ENCODE data around the gene C2orf72. TPM values are rescaled to one million over a fixed set of nuclear protein-coding genes. Genes with fewer than 3 reads are reported as not detected.

C2orf72 gene
- total and polyA plus RNA-seq, 4 donors = 33.2 to 141 (median 84.9) TPM

- Histone ChIP-seq H3K4me1 (ENCODE audit: control insufficient read depth in 4 of 4, insufficient read depth in 4 of 4, low read length in 3 of 4) (peaks cover 0 to 10% (median 0%) of the 10 kb centered on the region in 4 donors), H3K36me3 (ENCODE audit: control insufficient read depth in 4 of 4, insufficient read depth in 3 of 4, low read depth in 1 of 4, low read length in 3 of 4) (no peaks in the 10 kb centered on the region), H3K9me3 (ENCODE audit: control insufficient read depth in 4 of 4, low read length in 3 of 4) (no peaks in the 10 kb centered on the region), H3K4me3 (ENCODE audit: low read depth in 1 of 3, low read length in 3 of 3) (no peak overlapping the region), H3K27ac (ENCODE audit: low read depth in 1 of 2, low read length in 2 of 2) (no peak overlapping the region), H3K9ac (ENCODE audit: low read depth in 1 of 2, low read length in 2 of 2) (no peak overlapping the region), H3K27me3 (ENCODE audit: control insufficient read depth in 4 of 4, insufficient read depth in 4 of 4, low read length in 3 of 4) (no peaks in the 10 kb centered on the region)
- 68% methylated on average over 2 of the region's 2 CpGs for WGBS
- peak in 1 of 2 donors; percentile 46 for TF ChIP-seq RXRA (IDR thresholded peaks at IDR 0.05)
- no peak for TF ChIP-seq TAF1 (conservative IDR thresholded peaks at IDR 0.05)
- no peak for DNase-seq (ENCODE audit: low spot score)
These were observed 38.4 kb upstream of the C2orf72 start for GRCh38 chr2:230998882-230999281.

GRCh38 chr2:230999477-230999876 is 37.8 kb upstream of the C2orf72 start:
- Histone ChIP-seq H3K27ac (ENCODE audit: low read depth in 1 of 2, low read length in 2 of 2) (no peak overlapping the region), H3K27me3 (ENCODE audit: control insufficient read depth in 4 of 4, insufficient read depth in 4 of 4, low read length in 3 of 4) (no peaks in the 10 kb centered on the region), H3K4me3 (ENCODE audit: low read depth in 1 of 3, low read length in 3 of 3) (no peak overlapping the region), H3K36me3 (ENCODE audit: control insufficient read depth in 4 of 4, insufficient read depth in 3 of 4, low read depth in 1 of 4, low read length in 3 of 4) (no peaks in the 10 kb centered on the region), H3K4me1 (ENCODE audit: control insufficient read depth in 4 of 4, insufficient read depth in 4 of 4, low read length in 3 of 4) (peaks cover 0 to 10% (median 0%) of the 10 kb centered on the region in 4 donors), H3K9ac (ENCODE audit: low read depth in 1 of 2, low read length in 2 of 2) (no peak overlapping the region), H3K9me3 (ENCODE audit: control insufficient read depth in 4 of 4, low read length in 3 of 4) (no peaks in the 10 kb centered on the region)
- WGBS = 40% methylated on average over 4 of the region's 4 CpGs
- TF ChIP-seq HNF4A (conservative IDR thresholded peaks at IDR 0.05) = no peak
- peak; percentile 36 for TF ChIP-seq CTCF (IDR thresholded peaks at IDR 0.05; ENCODE audit: low read depth, low read length, missing input control)
- TF ChIP-seq RAD21 (IDR thresholded peaks at IDR 0.05) = peak; percentile 83 to 85
- no peak for TF ChIP-seq FOXA1 (IDR thresholded peaks at IDR 0.05)
- no peak for DNase-seq (ENCODE audit: low spot score)

- TF ChIP-seq REST (IDR thresholded peaks at IDR 0.05) (no peak), CTCF (IDR thresholded peaks at IDR 0.05; ENCODE audit: low read depth, low read length, missing input control) (peak; percentile 11)
- H3K9me3 ChIP-seq (ENCODE audit: control insufficient read depth in 4 of 4, low read length in 3 of 4) = no peaks in the 10 kb centered on the region
- no peaks in the 10 kb centered on the region for H3K27me3 ChIP-seq (ENCODE audit: control insufficient read depth in 4 of 4, insufficient read depth in 4 of 4, low read length in 3 of 4)
- WGBS = 60% methylated on average over 24 of the region's 24 CpGs
- no peak overlapping the region for H3K27ac ChIP-seq (ENCODE audit: low read depth in 1 of 2, low read length in 2 of 2)
- no peak overlapping the region for H3K9ac ChIP-seq (ENCODE audit: low read depth in 1 of 2, low read length in 2 of 2)
- DNase-seq (ENCODE audit: low spot score) = no peak
- no peak overlapping the region for H3K4me3 ChIP-seq (ENCODE audit: low read depth in 1 of 3, low read length in 3 of 3)
- H3K4me1 ChIP-seq (ENCODE audit: control insufficient read depth in 4 of 4, insufficient read depth in 4 of 4, low read length in 3 of 4) = peaks cover 0 to 10% (median 0%) of the 10 kb centered on the region in 4 donors
- H3K36me3 ChIP-seq (ENCODE audit: control insufficient read depth in 4 of 4, insufficient read depth in 3 of 4, low read depth in 1 of 4, low read length in 3 of 4) = no peaks in the 10 kb centered on the region
These were observed 37.0 kb upstream of the C2orf72 start for GRCh38 chr2:231000211-231000904.
